ENCODE measurements around the gene DNAH1.

Gene DNAH1

GRCh38 chr3:52355526-52355925 lies 39.4 kb downstream of the DNAH1 start:
- H3K4me1 ChIP-seq (ENCODE audit: insufficient read depth, low read length) = no peaks in the 10 kb centered on the region
- H2AFZ ChIP-seq (ENCODE audit: low read depth, low read length) = no peak overlapping the region
- peaks cover 2% of the 10 kb centered on the region for H3K36me3 ChIP-seq (ENCODE audit: insufficient read depth, low read length)
- H3K4me3 ChIP-seq (ENCODE audit: low read length) = no peak overlapping the region
- H3K27me3 ChIP-seq (ENCODE audit: insufficient read depth, low read length) = no peaks in the 10 kb centered on the region
- H3K9me3 ChIP-seq (ENCODE audit: low read length) = no peaks in the 10 kb centered on the region

- H2AFZ ChIP-seq (ENCODE audit: low read depth, low read length) = no peak overlapping the region
- H3K4me1 ChIP-seq (ENCODE audit: insufficient read depth, low read length) = no peaks in the 10 kb centered on the region
- peaks cover 2% of the 10 kb centered on the region for H3K36me3 ChIP-seq (ENCODE audit: insufficient read depth, low read length)
- H3K4me3 ChIP-seq (ENCODE audit: low read length) = no peak overlapping the region
- H3K9me3 ChIP-seq (ENCODE audit: low read length) = no peaks in the 10 kb centered on the region
- no peaks in the 10 kb centered on the region for H3K27me3 ChIP-seq (ENCODE audit: insufficient read depth, low read length)
Measured at GRCh38 chr3:52356126-52356525, 40.0 kb downstream of the DNAH1 start.

GRCh38 chr3:52357151-52358080 lies 41.3 kb downstream of the DNAH1 start:
- Histone ChIP-seq H3K27me3 (ENCODE audit: insufficient read depth, low read length) (no peaks in the 10 kb centered on the region), H3K9me3 (ENCODE audit: low read length) (no peaks in the 10 kb centered on the region), H3K36me3 (ENCODE audit: insufficient read depth, low read length) (peaks cover 2% of the 10 kb centered on the region), H3K4me1 (ENCODE audit: insufficient read depth, low read length) (no peaks in the 10 kb centered on the region), H3K4me3 (ENCODE audit: low read length) (no peak overlapping the region), H2AFZ (ENCODE audit: low read depth, low read length) (no peak overlapping the region)

GRCh38 chr3:52358362-52358940 lies 42.3 kb downstream of the DNAH1 start:
- peaks cover 8% of the 10 kb centered on the region for H3K36me3 ChIP-seq (ENCODE audit: insufficient read depth, low read length)
- no peaks in the 10 kb centered on the region for H3K9me3 ChIP-seq (ENCODE audit: low read length)
- no peak overlapping the region for H3K4me3 ChIP-seq (ENCODE audit: low read length)
- no peaks in the 10 kb centered on the region for H3K27me3 ChIP-seq (ENCODE audit: insufficient read depth, low read length)
- no peak overlapping the region for H2AFZ ChIP-seq (ENCODE audit: low read depth, low read length)
- no peaks in the 10 kb centered on the region for H3K4me1 ChIP-seq (ENCODE audit: insufficient read depth, low read length)

- Histone ChIP-seq H3K4me3 (ENCODE audit: low read length) (no peak overlapping the region), H3K4me1 (ENCODE audit: insufficient read depth, low read length) (no peaks in the 10 kb centered on the region), H3K27me3 (ENCODE audit: insufficient read depth, low read length) (no peaks in the 10 kb centered on the region), H3K9me3 (ENCODE audit: low read length) (no peaks in the 10 kb centered on the region), H2AFZ (ENCODE audit: low read depth, low read length) (no peak overlapping the region), H3K36me3 (ENCODE audit: insufficient read depth, low read length) (peaks cover 8% of the 10 kb centered on the region)
Measured at GRCh38 chr3:52359116-52359855, 43.2 kb downstream of the DNAH1 start.

GRCh38 chr3:52361011-52361410 lies 44.9 kb downstream of the DNAH1 start:
- Histone ChIP-seq H3K9me3 (ENCODE audit: low read length) (no peaks in the 10 kb centered on the region), H3K4me1 (ENCODE audit: insufficient read depth, low read length) (no peaks in the 10 kb centered on the region), H3K27me3 (ENCODE audit: insufficient read depth, low read length) (no peaks in the 10 kb centered on the region), H3K36me3 (ENCODE audit: insufficient read depth, low read length) (peaks cover 8% of the 10 kb centered on the region), H3K4me3 (ENCODE audit: low read length) (no peak overlapping the region), H2AFZ (ENCODE audit: low read depth, low read length) (no peak overlapping the region)

- Histone ChIP-seq H2AFZ (ENCODE audit: low read depth, low read length) (no peak overlapping the region), H3K4me1 (ENCODE audit: insufficient read depth, low read length) (no peaks in the 10 kb centered on the region), H3K36me3 (ENCODE audit: insufficient read depth, low read length) (peaks cover 8% of the 10 kb centered on the region), H3K27me3 (ENCODE audit: insufficient read depth, low read length) (no peaks in the 10 kb centered on the region), H3K4me3 (ENCODE audit: low read length) (no peak overlapping the region), H3K9me3 (ENCODE audit: low read length) (no peaks in the 10 kb centered on the region)
Measured at GRCh38 chr3:52361454-52361853, 45.3 kb downstream of the DNAH1 start.

GRCh38 chr3:52361898-52362297 lies 45.8 kb downstream of the DNAH1 start:
- no peak overlapping the region for H3K4me3 ChIP-seq (ENCODE audit: low read length)
- no peak overlapping the region for H2AFZ ChIP-seq (ENCODE audit: low read depth, low read length)
- H3K4me1 ChIP-seq (ENCODE audit: insufficient read depth, low read length) = no peaks in the 10 kb centered on the region
- H3K27me3 ChIP-seq (ENCODE audit: insufficient read depth, low read length) = no peaks in the 10 kb centered on the region
- H3K36me3 ChIP-seq (ENCODE audit: insufficient read depth, low read length) = peaks cover 10% of the 10 kb centered on the region
- no peaks in the 10 kb centered on the region for H3K9me3 ChIP-seq (ENCODE audit: low read length)

GRCh38 chr3:52364322-52365035 lies 48.4 kb downstream of the DNAH1 start:
- Histone ChIP-seq H3K27me3 (ENCODE audit: insufficient read depth, low read length) (no peaks in the 10 kb centered on the region), H2AFZ (ENCODE audit: low read depth, low read length) (no peak overlapping the region), H3K4me3 (ENCODE audit: low read length) (no peak overlapping the region), H3K9me3 (ENCODE audit: low read length) (no peaks in the 10 kb centered on the region), H3K4me1 (ENCODE audit: insufficient read depth, low read length) (no peaks in the 10 kb centered on the region), H3K36me3 (ENCODE audit: insufficient read depth, low read length) (peaks cover 10% of the 10 kb centered on the region)

- no peak overlapping the region for H2AFZ ChIP-seq (ENCODE audit: low read depth, low read length)
- H3K36me3 ChIP-seq (ENCODE audit: insufficient read depth, low read length) = peaks cover 10% of the 10 kb centered on the region
- no peak overlapping the region for H3K4me3 ChIP-seq (ENCODE audit: low read length)
- H3K27me3 ChIP-seq (ENCODE audit: insufficient read depth, low read length) = no peaks in the 10 kb centered on the region
- no peaks in the 10 kb centered on the region for H3K9me3 ChIP-seq (ENCODE audit: low read length)
- H3K4me1 ChIP-seq (ENCODE audit: insufficient read depth, low read length) = no peaks in the 10 kb centered on the region
Measured at GRCh38 chr3:52366527-52366926, 50.4 kb downstream of the DNAH1 start.

GRCh38 chr3:52367891-52368880 lies 52.1 kb downstream of the DNAH1 start:
- Histone ChIP-seq H3K4me1 (ENCODE audit: insufficient read depth, low read length) (no peaks in the 10 kb centered on the region), H3K27me3 (ENCODE audit: insufficient read depth, low read length) (no peaks in the 10 kb centered on the region), H3K9me3 (ENCODE audit: low read length) (no peaks in the 10 kb centered on the region), H2AFZ (ENCODE audit: low read depth, low read length) (no peak overlapping the region), H3K4me3 (ENCODE audit: low read length) (no peak overlapping the region), H3K36me3 (ENCODE audit: insufficient read depth, low read length) (peaks cover 4% of the 10 kb centered on the region)

GRCh38 chr3:52370531-52370930 lies 54.4 kb downstream of the DNAH1 start:
- no peaks in the 10 kb centered on the region for H3K27me3 ChIP-seq (ENCODE audit: insufficient read depth, low read length)
- peaks cover 2% of the 10 kb centered on the region for H3K36me3 ChIP-seq (ENCODE audit: insufficient read depth, low read length)
- no peak overlapping the region for H2AFZ ChIP-seq (ENCODE audit: low read depth, low read length)
- no peak overlapping the region for H3K4me3 ChIP-seq (ENCODE audit: low read length)
- H3K4me1 ChIP-seq (ENCODE audit: insufficient read depth, low read length) = no peaks in the 10 kb centered on the region
- H3K9me3 ChIP-seq (ENCODE audit: low read length) = no peaks in the 10 kb centered on the region

Measured in neuron (in vitro differentiated cells).